Smooth muscle cell (in vitro differentiated cells): ENCODE measurements around the gene CDCP1. TPM values are rescaled to one million over a fixed set of nuclear protein-coding genes. Genes with fewer than 3 reads are reported as not detected.

Source experiments
- DNase-seq: peaks from one replicate; lab custom pipeline; 2025; ENCODE audit not compliant: unreplicated experiment; lab: John Stamatoyannopoulos, UW
- H2AFZ ChIP-seq: fragments of 200-600 bp; sonication (generic); 2 replicates; pipeline ENCODE4 v1.6.0; 2016; ENCODE audit warnings: antibody characterized with exemption, low read depth, mild to moderate bottlenecking
- H3F3A ChIP-seq: fragments of 200-600 bp; sonication (generic); 2 replicates; pipeline ENCODE4 v1.6.0; 2017; ENCODE audit warnings: antibody characterized with exemption, low read depth
- H3K27ac ChIP-seq: fragments of 200-600 bp; sonication (generic); 2 replicates; pipeline ENCODE4 v1.5.1; 2016; ENCODE audit warnings: low read depth, mild to moderate bottlenecking
- H3K27me3 ChIP-seq: fragments of 200-600 bp; sonication (generic); 2 replicates; pipeline ENCODE4 v1.6.1; 2016; ENCODE audit warnings: low read depth, mild to moderate bottlenecking
- H3K36me3 ChIP-seq: fragments of 200-600 bp; sonication (generic); 2 replicates; pipeline ENCODE4 v1.5.1; 2016; ENCODE audit warnings: low read depth
- H3K4me1 ChIP-seq: fragments of 200-600 bp; sonication (generic); 2 replicates; pipeline ENCODE4 v1.5.1; 2016; ENCODE audit warnings: low read depth
- H3K4me2 ChIP-seq: fragments of 200-600 bp; sonication (generic); 2 replicates; pipeline ENCODE4 v1.6.0; 2016; ENCODE audit warnings: mild to moderate bottlenecking
- H3K4me3 ChIP-seq: fragments of 200-600 bp; sonication (generic); 2 replicates; pipeline ENCODE4 v1.5.1; 2016; ENCODE audit warnings: mild to moderate bottlenecking
- H3K79me2 ChIP-seq: fragments of 200-600 bp; sonication (generic); 2 replicates; pipeline ENCODE4 v1.6.0; 2016; ENCODE audit warnings: low read depth, mild to moderate bottlenecking
- H3K9ac ChIP-seq: fragments of 200-600 bp; sonication (generic); 2 replicates; pipeline ENCODE4 v1.6.0; 2016; ENCODE audit warnings: low read depth
- H3K9me3 ChIP-seq: fragments of 200-600 bp; sonication (generic); replicated peaks from 2 replicates; pipeline ENCODE4 v1.5.1; 2016; ENCODE audit warnings: low read depth
- H4K20me1 ChIP-seq: fragments of 200-600 bp; sonication (generic); 2 replicates; pipeline ENCODE4 v1.6.0; 2016; ENCODE audit warnings: low read depth
- CTCF ChIP-seq: fragments of 200-600 bp; sonication (generic); IDR thresholded peaks from 2 replicates; pipeline ENCODE4 v1.5.1; 2017; ENCODE audit warnings: borderline replicate concordance, mild to moderate bottlenecking, antibody characterized with exemption; ENCODE audit not compliant: insufficient read depth, poor library complexity, severe bottlenecking
- WGBS: methylation state at CpG from one replicate; pipeline ENCODE4 v1.1.7; 2016; ENCODE audit warnings: low lambda C conversion rate; 5-methylcytosine and 5-hydroxymethylcytosine counted together
- polyA plus RNA-seq: library from polyadenylated mRNA; unstranded; fragments of >200 nt; fragmentation: Nextera tagmentation; extraction: Ambion mirVana; gene quantifications from 2 replicates; pipeline ENCODE4 v1.2.1, GENCODE V29; 2016
- total RNA-seq: library from RNA; depleted of rRNA; stranded (reverse); fragments of >200 nt; gene quantifications from 2 replicates; pipeline ENCODE4 v1.2.3, GENCODE V29; 2014

Gene CDCP1
- total and polyA plus RNA-seq, 2 experiments from 2014 or later: 2.5 to 7.9 TPM

- no peaks in the 10 kb centered on the region for H3K27me3 ChIP-seq
- DNase-seq: no peak
- no peaks in the 10 kb centered on the region for H3K9me3 ChIP-seq
- H3K4me3 ChIP-seq: no peak overlapping the region
- H3K4me1 ChIP-seq: peaks cover 7% of the 10 kb centered on the region
- H4K20me1 ChIP-seq: no peaks in the 10 kb centered on the region
- WGBS: 55% methylated on average over 13 of the region's 13 CpGs
- no peaks in the 10 kb centered on the region for H3F3A ChIP-seq
- H2AFZ ChIP-seq: no peak overlapping the region
- no peak overlapping the region for H3K9ac ChIP-seq
- peak overlapping the region; percentile 34 for H3K4me2 ChIP-seq
- no peak for TF ChIP-seq CTCF
- no peaks in the 10 kb centered on the region for H3K79me2 ChIP-seq
- H3K27ac ChIP-seq: no peak overlapping the region
- H3K36me3 ChIP-seq: no peaks in the 10 kb centered on the region
Observed at GRCh38 chr3:45178183-45179023, 32.2 kb upstream of the CDCP1 start.

DNA sequence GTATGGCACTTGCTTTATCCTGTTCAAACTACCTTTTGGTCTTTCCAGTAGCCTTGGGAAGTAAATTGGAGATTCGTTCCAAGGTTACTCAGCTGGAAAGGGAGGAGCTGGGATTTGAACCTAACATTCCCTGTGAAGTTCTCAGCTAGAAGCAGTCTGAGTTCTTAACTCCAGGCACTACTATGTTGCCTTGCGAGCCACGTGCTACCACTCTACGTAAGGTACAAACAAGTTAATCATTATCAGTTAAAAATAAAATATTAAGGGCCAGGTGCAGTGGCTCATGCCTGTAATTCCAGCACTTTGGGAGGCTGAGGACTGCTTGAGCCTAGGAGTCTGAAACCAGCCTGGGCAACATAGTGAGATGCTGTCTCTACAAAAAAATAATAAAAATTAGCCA is 30.7 kb upstream of the CDCP1 start:
- no peak overlapping the region for H3K9ac ChIP-seq
- no peaks in the 10 kb centered on the region for H4K20me1 ChIP-seq
- 69% methylated on average over 4 of the region's 4 CpGs for WGBS
- no peaks in the 10 kb centered on the region for H3K9me3 ChIP-seq
- H3K79me2 ChIP-seq: no peaks in the 10 kb centered on the region
- no peaks in the 10 kb centered on the region for H3F3A ChIP-seq
- H3K4me3 ChIP-seq: no peak overlapping the region
- H3K36me3 ChIP-seq: no peaks in the 10 kb centered on the region
- H2AFZ ChIP-seq: no peak overlapping the region
- no peak for DNase-seq
- H3K27ac ChIP-seq: no peak overlapping the region
- TF ChIP-seq CTCF: no peak
- H3K4me1 ChIP-seq: no peaks in the 10 kb centered on the region
- H3K27me3 ChIP-seq: no peaks in the 10 kb centered on the region
- no peak overlapping the region for H3K4me2 ChIP-seq

GRCh38 chr3:45174234-45174633 is 28.1 kb upstream of the CDCP1 start:
- no peak overlapping the region for H3K4me2 ChIP-seq

More at GRCh38 chr3:45174234-45174633, 28.1 kb upstream of the CDCP1 start:
- H4K20me1 ChIP-seq: no peaks in the 10 kb centered on the region
- H3K27me3 ChIP-seq: no peaks in the 10 kb centered on the region
- H3K79me2 ChIP-seq: no peaks in the 10 kb centered on the region
- H2AFZ ChIP-seq: no peak overlapping the region
- TF ChIP-seq CTCF: no peak
- WGBS: 39% methylated on average over 2 of the region's 2 CpGs
- no peaks in the 10 kb centered on the region for H3K36me3 ChIP-seq
- H3K4me3 ChIP-seq: no peak overlapping the region
- no peaks in the 10 kb centered on the region for H3F3A ChIP-seq
- DNase-seq: no peak
- no peak overlapping the region for H3K9ac ChIP-seq
- H3K27ac ChIP-seq: no peak overlapping the region
- H3K9me3 ChIP-seq: no peaks in the 10 kb centered on the region
- H3K4me1 ChIP-seq: no peaks in the 10 kb centered on the region
